Measurements from ENCODE around the gene PKD2L1.

PKD2L1 gene

DNA sequence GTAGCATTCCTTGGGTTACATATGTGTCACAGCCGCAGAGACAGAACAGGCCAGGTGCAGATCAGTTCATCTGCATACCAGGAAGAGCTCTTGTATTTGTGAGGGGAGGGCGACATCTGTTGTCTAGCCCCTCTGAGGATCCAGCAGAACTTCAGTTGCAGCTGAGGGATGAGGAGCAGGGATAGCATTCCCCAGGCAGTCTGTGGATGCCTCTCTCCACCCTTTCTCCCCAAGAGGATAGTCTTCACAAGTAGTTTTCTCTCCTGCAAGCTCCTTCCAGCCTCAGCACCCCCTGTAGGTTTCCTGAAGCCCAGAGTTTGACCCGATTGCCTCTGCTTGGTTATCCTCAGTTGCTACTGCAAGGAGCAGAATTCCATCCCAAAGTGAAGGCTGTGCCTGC lies 19.6 kb upstream of the PKD2L1 start:
- Histone ChIP-seq H3K9me3 (ENCODE audit: severe bottlenecking) (no peaks in the 10 kb centered on the region), H3K4me3 (ENCODE audit: low read depth, low read length) (peak overlapping the region; percentile 4; the same call in 1 of the 2 replicates), H3K27ac (no peak overlapping the region), H3K36me3 (peaks cover 69% of the 10 kb centered on the region), H3K27me3 (ENCODE audit: insufficient read depth, low read depth, severe bottlenecking) (no peaks in the 10 kb centered on the region)
- no peak for TF ChIP-seq CTCF (IDR thresholded peaks at IDR 0.05; ENCODE audit: low read depth, low read length)
- no peak for DNase-seq

- peak overlapping the region; percentile 4; the same call in 1 of the 2 replicates for H3K4me3 ChIP-seq (ENCODE audit: low read depth, low read length)
- H3K36me3 ChIP-seq, result peaks cover 63% of the 10 kb centered on the region
- no peaks in the 10 kb centered on the region for H3K9me3 ChIP-seq (ENCODE audit: severe bottlenecking)
- H3K27me3 ChIP-seq (ENCODE audit: insufficient read depth, low read depth, severe bottlenecking), result no peaks in the 10 kb centered on the region
- no peak for DNase-seq
- TF ChIP-seq CTCF (IDR thresholded peaks at IDR 0.05; ENCODE audit: low read depth, low read length), result no peak
- no peak overlapping the region for H3K27ac ChIP-seq
Measured at GRCh38 chr10:100349087-100349486, 19.1 kb upstream of the PKD2L1 start.

- Histone ChIP-seq H3K9me3 (ENCODE audit: severe bottlenecking) (no peaks in the 10 kb centered on the region), H3K27me3 (ENCODE audit: insufficient read depth, low read depth, severe bottlenecking) (no peaks in the 10 kb centered on the region), H3K4me3 (ENCODE audit: low read depth, low read length) (peak overlapping the region; percentile 91), H3K27ac (no peak overlapping the region), H3K36me3 (peaks cover 57% of the 10 kb centered on the region)
- TF ChIP-seq CTCF (IDR thresholded peaks at IDR 0.05; ENCODE audit: low read depth, low read length), result no peak
- DNase-seq, result no peak
Measured at GRCh38 chr10:100348389-100348927, 18.4 kb upstream of the PKD2L1 start.

DNA sequence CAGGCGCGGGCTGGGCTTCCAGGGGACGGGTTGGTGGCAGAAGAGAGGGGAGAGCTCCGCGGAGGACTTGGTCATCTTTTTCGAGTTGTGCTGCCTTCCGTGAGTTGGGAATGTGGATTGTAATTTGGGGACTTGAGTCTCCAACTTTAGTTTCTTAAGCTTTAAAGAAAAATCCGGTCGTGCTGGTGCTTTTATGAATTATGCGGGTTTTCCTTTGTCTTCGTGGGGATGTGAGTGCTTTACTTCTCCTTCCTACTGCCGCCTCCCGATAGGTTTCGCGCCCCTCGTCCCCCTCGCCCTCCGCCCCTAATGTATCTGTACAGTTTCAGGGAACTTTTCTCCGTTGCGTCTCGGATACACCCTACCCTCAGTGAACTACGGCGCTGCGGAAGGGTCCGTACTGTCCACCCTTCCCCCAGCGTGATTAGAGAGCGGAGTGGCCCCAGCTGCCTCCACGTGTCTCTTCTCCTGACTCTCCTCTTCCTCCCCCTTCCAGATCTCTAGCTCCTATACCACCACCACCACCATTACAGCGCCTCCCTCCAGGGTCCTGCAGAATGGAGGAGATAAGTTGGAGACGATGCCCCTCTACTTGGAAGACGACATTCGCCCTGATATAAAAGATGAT lies 17.7 kb upstream of the PKD2L1 start:
- H3K27ac ChIP-seq, result peak overlapping the region; percentile 71
- H3K4me3 ChIP-seq (ENCODE audit: low read depth, low read length), result peak overlapping the region; percentile 91
- TF ChIP-seq CTCF (IDR thresholded peaks at IDR 0.05; ENCODE audit: low read depth, low read length), result no peak
- no peaks in the 10 kb centered on the region for H3K9me3 ChIP-seq (ENCODE audit: severe bottlenecking)
- peaks cover 49% of the 10 kb centered on the region for H3K36me3 ChIP-seq
- peak; percentile 36 for DNase-seq
- H3K27me3 ChIP-seq (ENCODE audit: insufficient read depth, low read depth, severe bottlenecking), result no peaks in the 10 kb centered on the region

DNA sequence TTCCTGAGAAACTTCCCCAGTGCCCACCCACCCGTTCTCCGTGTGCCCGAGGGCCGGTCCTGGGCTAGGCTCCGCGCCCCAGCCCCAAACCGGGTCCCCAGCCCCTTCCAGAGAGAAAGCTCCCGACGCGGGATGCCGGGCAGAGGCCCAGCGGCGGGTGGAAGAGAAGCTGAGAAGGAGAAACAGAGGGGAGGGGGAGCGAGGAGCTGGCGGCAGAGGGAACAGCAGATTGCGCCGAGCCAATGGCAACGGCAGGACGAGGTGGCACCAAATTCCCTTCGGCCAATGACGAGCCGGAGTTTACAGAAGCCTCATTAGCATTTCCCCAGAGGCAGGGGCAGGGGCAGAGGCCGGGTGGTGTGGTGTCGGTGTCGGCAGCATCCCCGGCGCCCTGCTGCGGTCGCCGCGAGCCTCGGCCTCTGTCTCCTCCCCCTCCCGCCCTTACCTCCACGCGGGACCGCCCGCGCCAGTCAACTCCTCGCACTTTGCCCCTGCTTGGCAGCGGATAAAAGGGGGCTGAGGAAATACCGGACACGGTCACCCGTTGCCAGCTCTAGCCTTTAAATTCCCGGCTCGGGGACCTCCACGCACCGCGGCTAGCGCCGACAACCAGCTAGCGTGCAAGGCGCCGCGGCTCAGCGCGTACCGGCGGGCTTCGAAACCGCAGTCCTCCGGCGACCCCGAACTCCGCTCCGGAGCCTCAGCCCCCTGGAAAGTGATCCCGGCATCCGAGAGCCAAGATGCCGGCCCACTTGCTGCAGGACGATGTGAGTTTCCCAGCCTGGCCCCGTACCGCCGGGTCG lies 16.9 kb upstream of the PKD2L1 start, which contains the start of gene SCD:
TSS of gene SCD (plus strand) at position 469 of the 803 bp plus-strand sequence. CDS start at position 741, 272 bp downstream.
- peaks cover 42% of the 10 kb centered on the region for H3K36me3 ChIP-seq
- H3K27ac ChIP-seq, result peak within 1 kb of the TSS; percentile 71
- peak; percentile 95 for DNase-seq
- no peaks in the 10 kb centered on the region for H3K27me3 ChIP-seq (ENCODE audit: insufficient read depth, low read depth, severe bottlenecking)
- no peaks in the 10 kb centered on the region for H3K9me3 ChIP-seq (ENCODE audit: severe bottlenecking)
- peak within 1 kb of the TSS; percentile 91 for H3K4me3 ChIP-seq (ENCODE audit: low read depth, low read length)
- TF ChIP-seq CTCF (IDR thresholded peaks at IDR 0.05; ENCODE audit: low read depth, low read length), result no peak
